GM12878 (cell line): Measurements from ENCODE around the gene PRSS37. TPM values are rescaled to one million over a fixed set of nuclear protein-coding genes. Genes with fewer than 3 reads are reported as not detected.

Experiments used
- ATAC-seq: fragments of 200-7000 bp; cut with Tn5 transposase; 3 replicates; pipeline ENCODE4 v1.9.1; 2020; ENCODE audit warnings: mild to moderate bottlenecking, moderate library complexity
- BruUV-seq: library from RNA; stranded (reverse); fragments of 400-500 nt; replicated peaks from 2 replicates; lab custom pipeline; 2021; lab: Mats Ljungman, UMichigan
- CTCF ChIA-PET: fragments of 300-600 bp; sonication (Branson Sonifier 250); formaldehyde crosslinking; extraction: SDS; loops from one replicate; lab custom pipeline; 2021; ENCODE audit warnings: inconsistent platforms; lab: Yijun Ruan, JAX
- POLR2A ChIA-PET: fragments of 350-600 bp; formaldehyde crosslinking; extraction: SDS; loops from one replicate; lab custom pipeline; 2021; ENCODE audit warnings: inconsistent platforms; lab: Charles Lee
- RAD21 ChIA-PET: fragments of 300-600 bp; sonication (Branson Sonifier 250); formaldehyde crosslinking; loops from one replicate; lab custom pipeline; 2023; ENCODE audit warnings: antibody characterized with exemption; ENCODE audit not compliant: unreplicated experiment; lab: Charles Lee
- SMC1A ChIA-PET: fragments of 300-600 bp; sonication (Branson Sonifier 250); formaldehyde crosslinking; loops from one replicate; lab custom pipeline; 2023; ENCODE audit not compliant: unreplicated experiment, uncharacterized antibody; lab: Charles Lee
- DNase-seq: peaks from one replicate; pipeline ENCODE4 v3.0.0-alpha.2; 2011; ENCODE audit warnings: low read depth, low spot score
- FAIRE-seq: peaks from 3 replicates; lab custom pipeline; 2011; peaks lifted over from hg19 to GRCh38; lab: Jason Lieb, UNC
- H2AFZ ChIP-seq: 2 replicates; pipeline ENCODE4 v1.6.0; 2011; ENCODE audit warnings: low read depth, low read length, control low read depth; ENCODE audit not compliant: control insufficient read depth
- H3K27ac ChIP-seq: 2 replicates; pipeline ENCODE4 v1.5.1; 2011; ENCODE audit warnings: control low read depth; ENCODE audit not compliant: control insufficient read depth, insufficient read depth
- H3K27me3 ChIP-seq, 2 experiments: replicated peaks in 1 of 2; 2 replicates each; pipeline versions ENCODE4 v1.6.0 to v1.6.1; 2011; ENCODE audit warnings: low read length in 1 of 2; ENCODE audit not compliant: control insufficient read depth in 2 of 2, insufficient read depth in 2 of 2
- H3K36me3 ChIP-seq, 2 experiments: 2 replicates each; pipeline ENCODE4 v1.5.1; 2011; ENCODE audit warnings: low read length in 1 of 2; ENCODE audit not compliant: control insufficient read depth in 2 of 2, insufficient read depth in 2 of 2
- H3K4me1 ChIP-seq: 2 replicates; pipeline ENCODE4 v1.6.1; 2011; ENCODE audit warnings: mild to moderate bottlenecking, low read length, moderate library complexity, mixed read lengths; ENCODE audit not compliant: control insufficient read depth, insufficient read depth
- H3K4me2 ChIP-seq: 2 replicates; pipeline ENCODE4 v1.6.0; 2011; ENCODE audit warnings: control low read depth; ENCODE audit not compliant: control insufficient read depth, insufficient read depth
- H3K4me3 ChIP-seq: fragments of 200-600 bp; sonication (generic); 2 replicates; pipeline ENCODE4 v1.5.1; 2016
- H3K79me2 ChIP-seq: 2 replicates; pipeline ENCODE4 v1.6.0; 2011; ENCODE audit warnings: low read length; ENCODE audit not compliant: control insufficient read depth, insufficient read depth
- H3K9ac ChIP-seq: 2 replicates; pipeline ENCODE4 v1.8.0; 2011; ENCODE audit warnings: low read length, control low read depth, mixed read lengths; ENCODE audit not compliant: control insufficient read depth, insufficient read depth
- H3K9me3 ChIP-seq: replicated peaks from 3 replicates; pipeline ENCODE4 v1.5.1; 2011; ENCODE audit warnings: mild to moderate bottlenecking, low read length; ENCODE audit not compliant: control insufficient read depth, insufficient read depth
- H4K20me1 ChIP-seq: 2 replicates; pipeline ENCODE4 v1.6.0; 2011; ENCODE audit not compliant: control insufficient read depth, insufficient read depth
- CEBPB ChIP-seq, 2 experiments: fragments of 150-350 bp in 1 of 2; IDR thresholded peaks; 2 replicates each; pipeline ENCODE4 v1.6.1; 2012 to 2014; ENCODE audit warnings: low read depth in 2 of 2, low read length in 2 of 2, borderline replicate concordance in 1 of 2, inconsistent platforms in 1 of 2
- KDM1A ChIP-seq: fragments of 200-600 bp; sonication (generic); IDR thresholded peaks from 2 replicates; pipeline ENCODE4 v1.6.1; 2016; ENCODE audit warnings: borderline replicate concordance
- MTA2 ChIP-seq: fragments of 450-650 bp; IDR thresholded peaks from 2 replicates; pipeline ENCODE4 v1.6.1; 2016; ENCODE audit warnings: low read depth, mild to moderate bottlenecking, moderate library complexity
- RAD51 ChIP-seq: fragments of 450-650 bp; IDR thresholded peaks from 2 replicates; pipeline ENCODE4 v1.6.1; 2016; ENCODE audit warnings: moderate library complexity, mild to moderate bottlenecking, inconsistent platforms
- TAF1 ChIP-seq: IDR thresholded peaks from 2 replicates; pipeline ENCODE4 v1.6.1; 2011; ENCODE audit warnings: mild to moderate bottlenecking, low read depth, low read length, borderline replicate concordance
- WRNIP1 ChIP-seq: IDR thresholded peaks from 2 replicates; pipeline ENCODE4 v1.6.1; 2011; ENCODE audit warnings: low read depth, low read length, improper control_type of control experiment, borderline replicate concordance
- ZBTB4 ChIP-seq: fragments of 450-650 bp; formaldehyde crosslinking; IDR thresholded peaks from 2 replicates; pipeline ENCODE4 v1.4.0; 2022; ENCODE audit warnings: mild to moderate bottlenecking, moderate library complexity
- ZBTB40 ChIP-seq: fragments of 450-650 bp; IDR thresholded peaks from 2 replicates; pipeline ENCODE4 v1.6.1; 2016; ENCODE audit warnings: mild to moderate bottlenecking, moderate library complexity, borderline replicate concordance
- ZSCAN29 ChIP-seq: fragments of 450-650 bp; IDR thresholded peaks from 2 replicates; pipeline ENCODE4 v1.6.1; 2017; ENCODE audit warnings: mild to moderate bottlenecking, moderate library complexity
- WGBS: methylation state at CpG from one replicate; pipeline ENCODE4 v1.1.6; 2016; ENCODE audit warnings: low lambda C conversion rate; ENCODE audit not compliant: insufficient replicate concordance, insufficient coverage; ENCODE audit errors: missing lambda C conversion rate; 5-methylcytosine and 5-hydroxymethylcytosine counted together
- in situ Hi-C: fragments of 300-500 bp; cut with MboI; formaldehyde crosslinking; loops from 9 replicates; pipeline ENCODE4 v1.14.3; 2018; ENCODE audit warnings: mixed read lengths
- intact Hi-C: fragments of 100-400 bp; cut with micrococcal nuclease; formaldehyde crosslinking; loops from one replicate; pipeline ENCODE4 v1.14.2; 2022; ENCODE audit not compliant: unreplicated experiment
- polyA plus RNA-seq, 11 experiments: library from polyadenylated mRNA; depleted of rRNA in 4 of 11; unstranded in 6 of 11; stranded (reverse) in 5 of 11; fragments of >200 nt; fragmentation: Nextera tagmentation in 4 of 11; fragmentation: Illumina TruSeq in 1 of 11; extraction: Ambion mirVana in 4 of 11; extraction: Trizol in 1 of 11; gene quantifications; 1 replicate in 1 of 11; 2 replicates in 10 of 11; pipeline versions ENCODE4 v1.2.1 to v1.2.3, GENCODE V29; 2011 to 2016; ENCODE audit warnings: inconsistent platforms in 2 of 11, missing spikeins in 2 of 11, low read depth in 1 of 11
- total RNA-seq, 4 experiments: library from RNA; depleted of rRNA in 3 of 4; stranded (reverse); fragments of >200 nt in 3 of 4; fragmentation: Illumina TruSeq in 1 of 4; extraction: Trizol in 1 of 4; gene quantifications; 2 replicates each; pipeline versions ENCODE4 v1.2.1 to v1.2.3, GENCODE V29; 2013 to 2021
- TF ChIP-seq, protein P1 (sequence below): IDR thresholded peaks from 2 replicates; pipeline ENCODE4 v1.6.1; 2011; ENCODE audit warnings: low read depth, low read length, improper control_type of control experiment, borderline replicate concordance
- TF ChIP-seq, protein P2 (sequence below): IDR thresholded peaks from 2 replicates; pipeline ENCODE4 v1.6.1; 2012; ENCODE audit warnings: low read length, inconsistent platforms

PRSS37 gene
- total and polyA plus RNA-seq, 10 of the 15 experiments (the other 5 are each of a cell fraction or from before 2014, with no cell fraction given): not detected

DNA sequence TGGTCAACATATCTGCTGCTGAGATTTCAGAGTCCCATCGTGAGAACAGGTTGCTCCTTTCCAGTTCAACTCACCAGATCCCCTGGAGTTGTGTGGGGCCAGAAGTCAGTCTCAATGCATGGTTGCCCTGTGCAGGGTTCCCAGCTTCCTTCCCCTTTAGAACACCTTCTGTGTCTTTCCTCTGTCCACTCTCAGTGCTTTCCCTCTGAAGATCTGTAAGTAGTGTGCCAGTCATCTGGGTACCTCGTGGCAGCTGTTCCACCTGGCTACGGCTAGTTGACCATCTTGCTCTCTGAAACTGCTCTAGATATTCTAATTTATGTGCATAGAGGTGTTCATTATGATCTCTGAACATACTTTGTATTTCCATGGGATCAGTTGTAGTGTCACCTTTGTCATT, 36.1 kb upstream of the PRSS37 start:
- ChIA-PET RAD21 (no interaction called here), POLR2A (no interaction called here), SMC1A (no interaction called here), CTCF (no interaction called here)
- Histone ChIP-seq H3K4me3 (no peak overlapping the region), H2AFZ (no peak overlapping the region), H3K4me1 (no peaks in the 10 kb centered on the region), H3K79me2 (no peaks in the 10 kb centered on the region), H3K36me3 (no peaks in the 10 kb centered on the region), H4K20me1 (no peaks in the 10 kb centered on the region), H3K27me3 (no peaks in the 10 kb centered on the region; a peak in 1 of 4 replicates), H3K27ac (no peak overlapping the region), H3K4me2 (no peak overlapping the region), H3K9ac (no peak overlapping the region), H3K9me3 (no peaks in the 10 kb centered on the region)
- in situ Hi-C loops: no loop called here
- no TSS peak for BruUV-seq
- FAIRE-seq (no peak), ATAC-seq (peak; percentile 53), DNase-seq (no peak)
- WGBS: 24% methylated on average over 3 of the region's 3 CpGs
- TF ChIP-seq ZBTB4 (CRISPR knock-in tag) (no peak), RAD51 (no peak), TAF1 (no peak), ZSCAN29 (no peak), ZBTB40 (no peak), CEBPB (IDR thresholded peaks at IDR 0.05; ENCODE audit: borderline replicate concordance in 1 of 2, low read depth in 2 of 2, low read length in 2 of 2) (no peak), WRNIP1 (no peak), MTA2 (no peak), KDM1A (no peak)
- TF ChIP-seq, protein P1, sequence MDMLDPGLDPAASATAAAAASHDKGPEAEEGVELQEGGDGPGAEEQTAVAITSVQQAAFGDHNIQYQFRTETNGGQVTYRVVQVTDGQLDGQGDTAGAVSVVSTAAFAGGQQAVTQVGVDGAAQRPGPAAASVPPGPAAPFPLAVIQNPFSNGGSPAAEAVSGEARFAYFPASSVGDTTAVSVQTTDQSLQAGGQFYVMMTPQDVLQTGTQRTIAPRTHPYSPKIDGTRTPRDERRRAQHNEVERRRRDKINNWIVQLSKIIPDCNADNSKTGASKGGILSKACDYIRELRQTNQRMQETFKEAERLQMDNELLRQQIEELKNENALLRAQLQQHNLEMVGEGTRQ: no peak
- TF ChIP-seq, protein P2, sequence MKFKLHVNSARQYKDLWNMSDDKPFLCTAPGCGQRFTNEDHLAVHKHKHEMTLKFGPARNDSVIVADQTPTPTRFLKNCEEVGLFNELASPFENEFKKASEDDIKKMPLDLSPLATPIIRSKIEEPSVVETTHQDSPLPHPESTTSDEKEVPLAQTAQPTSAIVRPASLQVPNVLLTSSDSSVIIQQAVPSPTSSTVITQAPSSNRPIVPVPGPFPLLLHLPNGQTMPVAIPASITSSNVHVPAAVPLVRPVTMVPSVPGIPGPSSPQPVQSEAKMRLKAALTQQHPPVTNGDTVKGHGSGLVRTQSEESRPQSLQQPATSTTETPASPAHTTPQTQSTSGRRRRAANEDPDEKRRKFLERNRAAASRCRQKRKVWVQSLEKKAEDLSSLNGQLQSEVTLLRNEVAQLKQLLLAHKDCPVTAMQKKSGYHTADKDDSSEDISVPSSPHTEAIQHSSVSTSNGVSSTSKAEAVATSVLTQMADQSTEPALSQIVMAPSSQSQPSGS: no peak
- intact Hi-C loops: no loop called here
